Tibial nerve (tissue), 4 donors: ENCODE results near the gene GLS.

Experiments used
- CTCF ChIP-seq, 5 experiments: fragments of 200-600 bp in 3 of 5; fragments of 450-650 bp in 2 of 5; sonication (generic) in 3 of 5; IDR thresholded peaks; one replicate each; pipeline ENCODE4 v1.5.1; 2016 to 2019; ENCODE audit warnings: antibody characterized with exemption in 5 of 5, mild to moderate bottlenecking in 3 of 5, moderate library complexity in 2 of 5
- EP300 ChIP-seq, 2 donors: sonication (generic); formaldehyde crosslinking; IDR thresholded peaks; one replicate each; pipeline ENCODE4 v1.6.1; 2017; ENCODE audit warnings: antibody characterized with exemption in 2 of 2, mild to moderate bottlenecking in 1 of 2
- POLR2A ChIP-seq, 2 donors: fragments of 450-650 bp; IDR thresholded peaks; one replicate each; pipeline ENCODE4 v1.6.1; 2017; ENCODE audit warnings: antibody characterized with exemption in 2 of 2, mild to moderate bottlenecking in 2 of 2, moderate library complexity in 2 of 2

GRCh38 chr2:190876631-190877030 lies 4.0 kb upstream of the GLS start:
- no peak for TF ChIP-seq CTCF (IDR thresholded peaks at IDR 0.05)
- TF ChIP-seq POLR2A (IDR thresholded peaks at IDR 0.05), result no peak
- TF ChIP-seq EP300 (IDR thresholded peaks at IDR 0.05), result no peak
